ENCODE results near the gene LCN10. TPM values are rescaled to one million over a fixed set of nuclear protein-coding genes. Genes with fewer than 3 reads are reported as not detected.
A peak's percentile ranks its signal among the peaks of the same experiment; 100 is the strongest.

LCN10 gene
- total RNA-seq, 1 donor from 2014 or later: 1.7 TPM

GRCh38 chr9:136747161-136748060, 4.7 kb upstream of the LCN10 start:
- Mint-ChIP-seq H3K4me3 (ENCODE audit: low read depth) (no peak overlapping the region), H3K27me3 (ENCODE audit: low read depth) (peaks cover under 1% of the 10 kb centered on the region), H3K4me1 (ENCODE audit: low read depth) (peaks cover 11% of the 10 kb centered on the region), H3K27ac (no peak overlapping the region), H3K9me3 (peaks cover 18% of the 10 kb centered on the region), H3K36me3 (ENCODE audit: low read depth) (peaks cover 8% of the 10 kb centered on the region)
- no peak for DNase-seq (ENCODE audit: low spot score)
- intact Hi-C loops (cut with micrococcal nuclease): no loop called here

GRCh38 chr9:136746621-136747020, 3.9 kb upstream of the LCN10 start:
- Mint-ChIP-seq H3K27ac (no peak overlapping the region), H3K36me3 (ENCODE audit: low read depth) (peaks cover 5% of the 10 kb centered on the region), H3K27me3 (ENCODE audit: low read depth) (no peaks in the 10 kb centered on the region), H3K4me3 (ENCODE audit: low read depth) (no peak overlapping the region), H3K4me1 (ENCODE audit: low read depth) (peaks cover 11% of the 10 kb centered on the region), H3K9me3 (peaks cover 10% of the 10 kb centered on the region)
- DNase-seq (ENCODE audit: low spot score): no peak
- intact Hi-C loops (cut with micrococcal nuclease): no loop called here

- no peak overlapping the region for H3K4me3 Mint-ChIP-seq (ENCODE audit: low read depth)
- intact Hi-C loops (cut with micrococcal nuclease): no loop called here
- no peak for DNase-seq (ENCODE audit: low spot score)
- H3K9me3 Mint-ChIP-seq: peaks cover 7% of the 10 kb centered on the region
- H3K27me3 Mint-ChIP-seq (ENCODE audit: low read depth): no peaks in the 10 kb centered on the region
- no peak overlapping the region for H3K27ac Mint-ChIP-seq
- H3K36me3 Mint-ChIP-seq (ENCODE audit: low read depth): peaks cover 3% of the 10 kb centered on the region
- H3K4me1 Mint-ChIP-seq (ENCODE audit: low read depth): peaks cover 14% of the 10 kb centered on the region
Observed at GRCh38 chr9:136746155-136746490, 3.4 kb upstream of the LCN10 start.

- Mint-ChIP-seq H3K4me1 (ENCODE audit: low read depth) (peaks cover 9% of the 10 kb centered on the region), H3K36me3 (ENCODE audit: low read depth) (peaks cover 1% of the 10 kb centered on the region), H3K9me3 (peaks cover 2% of the 10 kb centered on the region), H3K27ac (no peak overlapping the region), H3K27me3 (ENCODE audit: low read depth) (no peaks in the 10 kb centered on the region), H3K4me3 (ENCODE audit: low read depth) (no peak overlapping the region)
- DNase-seq (ENCODE audit: low spot score): no peak
- intact Hi-C loops (cut with micrococcal nuclease): no loop called here
Observed at GRCh38 chr9:136745389-136746154, 2.8 kb upstream of the LCN10 start.

- H3K36me3 Mint-ChIP-seq (ENCODE audit: low read depth): no peaks in the 10 kb centered on the region
- no peak for DNase-seq (ENCODE audit: low spot score)
- H3K9me3 Mint-ChIP-seq: no peaks in the 10 kb centered on the region
- H3K4me1 Mint-ChIP-seq (ENCODE audit: low read depth): peaks cover 4% of the 10 kb centered on the region
- intact Hi-C loops (cut with micrococcal nuclease): no loop called here
- no peak overlapping the region for H3K4me3 Mint-ChIP-seq (ENCODE audit: low read depth)
- H3K27me3 Mint-ChIP-seq (ENCODE audit: low read depth): no peaks in the 10 kb centered on the region
- no peak overlapping the region for H3K27ac Mint-ChIP-seq
Observed at GRCh38 chr9:136744773-136745172, 2.0 kb upstream of the LCN10 start.

GRCh38 chr9:136743639-136744211, 985 bp upstream of the LCN10 start:
- Mint-ChIP-seq H3K27ac (no peak overlapping the region), H3K4me3 (ENCODE audit: low read depth) (no peak overlapping the region), H3K27me3 (ENCODE audit: low read depth) (no peaks in the 10 kb centered on the region), H3K36me3 (ENCODE audit: low read depth) (no peaks in the 10 kb centered on the region), H3K4me1 (ENCODE audit: low read depth) (peaks cover 6% of the 10 kb centered on the region), H3K9me3 (no peaks in the 10 kb centered on the region)
- intact Hi-C loops (cut with micrococcal nuclease): no loop called here
- DNase-seq (ENCODE audit: low spot score): no peak

GRCh38 chr9:136741883-136742571, 713 bp downstream of the LCN10 start:
- intact Hi-C loops (cut with micrococcal nuclease): no loop called here
- H3K4me3 Mint-ChIP-seq (ENCODE audit: low read depth): no peak overlapping the region
- no peaks in the 10 kb centered on the region for H3K36me3 Mint-ChIP-seq (ENCODE audit: low read depth)
- no peaks in the 10 kb centered on the region for H3K27me3 Mint-ChIP-seq (ENCODE audit: low read depth)
- H3K4me1 Mint-ChIP-seq (ENCODE audit: low read depth): peaks cover 7% of the 10 kb centered on the region
- DNase-seq (ENCODE audit: low spot score): no peak
- no peaks in the 10 kb centered on the region for H3K9me3 Mint-ChIP-seq
- H3K27ac Mint-ChIP-seq: no peak overlapping the region

- no peak for DNase-seq (ENCODE audit: low spot score)
- Mint-ChIP-seq H3K27ac (no peak overlapping the region), H3K4me3 (ENCODE audit: low read depth) (peak overlapping the region; percentile 35)
Observed at GRCh38 chr9:136740971-136741882, 1.5 kb downstream of the LCN10 start.

GRCh38 chr9:136740491-136740890, 2.2 kb downstream of the LCN10 start:
- Mint-ChIP-seq H3K36me3 (ENCODE audit: low read depth) (no peaks in the 10 kb centered on the region), H3K27ac (no peak overlapping the region), H3K9me3 (no peaks in the 10 kb centered on the region), H3K4me3 (ENCODE audit: low read depth) (no peak overlapping the region), H3K4me1 (ENCODE audit: low read depth) (peaks cover 7% of the 10 kb centered on the region), H3K27me3 (ENCODE audit: low read depth) (no peaks in the 10 kb centered on the region)
- no peak for DNase-seq (ENCODE audit: low spot score)
- intact Hi-C loops (cut with micrococcal nuclease): no loop called here

More at GRCh38 chr9:136740971-136741882, 1.5 kb downstream of the LCN10 start:
- Mint-ChIP-seq H3K27me3 (ENCODE audit: low read depth) (no peaks in the 10 kb centered on the region), H3K9me3 (no peaks in the 10 kb centered on the region), H3K36me3 (ENCODE audit: low read depth) (no peaks in the 10 kb centered on the region), H3K4me1 (ENCODE audit: low read depth) (peaks cover 7% of the 10 kb centered on the region)
- intact Hi-C loops (cut with micrococcal nuclease): no loop called here

- no peak for DNase-seq (ENCODE audit: low spot score)
- Mint-ChIP-seq H3K27me3 (ENCODE audit: low read depth) (no peaks in the 10 kb centered on the region), H3K27ac (no peak overlapping the region), H3K9me3 (no peaks in the 10 kb centered on the region), H3K4me1 (ENCODE audit: low read depth) (peaks cover 7% of the 10 kb centered on the region), H3K36me3 (ENCODE audit: low read depth) (no peaks in the 10 kb centered on the region), H3K4me3 (ENCODE audit: low read depth) (no peak overlapping the region)
- intact Hi-C loops (cut with micrococcal nuclease): no loop called here
Observed at GRCh38 chr9:136740069-136740468, 2.7 kb downstream of the LCN10 start.

GRCh38 chr9:136739509-136739908, 3.2 kb downstream of the LCN10 start:
- no peak overlapping the region for H3K4me3 Mint-ChIP-seq (ENCODE audit: low read depth)
- no peaks in the 10 kb centered on the region for H3K36me3 Mint-ChIP-seq (ENCODE audit: low read depth)
- no peaks in the 10 kb centered on the region for H3K9me3 Mint-ChIP-seq
- no peak overlapping the region for H3K27ac Mint-ChIP-seq
- peaks cover 7% of the 10 kb centered on the region for H3K4me1 Mint-ChIP-seq (ENCODE audit: low read depth)
- intact Hi-C loops (cut with micrococcal nuclease): no loop called here
- DNase-seq (ENCODE audit: low spot score): no peak
- H3K27me3 Mint-ChIP-seq (ENCODE audit: low read depth): no peaks in the 10 kb centered on the region

- Mint-ChIP-seq H3K27ac (no peak overlapping the region), H3K9me3 (no peaks in the 10 kb centered on the region), H3K4me1 (ENCODE audit: low read depth) (peaks cover 7% of the 10 kb centered on the region), H3K36me3 (ENCODE audit: low read depth) (no peaks in the 10 kb centered on the region), H3K27me3 (ENCODE audit: low read depth) (no peaks in the 10 kb centered on the region), H3K4me3 (ENCODE audit: low read depth) (no peak overlapping the region)
- intact Hi-C loops (cut with micrococcal nuclease): no loop called here
- no peak for DNase-seq (ENCODE audit: low spot score)
Observed at GRCh38 chr9:136738960-136739359, 3.8 kb downstream of the LCN10 start.
